SK-N-SH treated with all-trans-retinoic acid at 6 μM for 48 hours (cell line): ENCODE measurements around the gene HSD11B2.

Experiments used
- ATAC-seq: fragments of 200-7000 bp; cut with Tn5 transposase; 3 replicates; pipeline ENCODE4 v1.9.1; 2020; ENCODE audit warnings: mild to moderate bottlenecking, moderate library complexity
- ARNTL ChIP-seq: fragments of 450-650 bp; formaldehyde crosslinking; IDR thresholded peaks from 2 replicates; pipeline ENCODE4 v1.5.0; 2020; ENCODE audit warnings: low read depth, mild to moderate bottlenecking, moderate library complexity, borderline replicate concordance
- CREB5 ChIP-seq: fragments of 250-450 bp; sonication (Bioruptor Pico); IDR thresholded peaks from 2 replicates; pipeline ENCODE4 v1.5.1; 2020; ENCODE audit warnings: low read depth, mild to moderate bottlenecking, moderate library complexity
- CSDC2 ChIP-seq: fragments of 250-450 bp; sonication (Bioruptor Pico); IDR thresholded peaks from 2 replicates; pipeline ENCODE4 v1.5.0; 2020; ENCODE audit warnings: mild to moderate bottlenecking, moderate library complexity
- CSRNP3 ChIP-seq: fragments of 250-450 bp; sonication (Bioruptor Pico); IDR thresholded peaks from 2 replicates; pipeline ENCODE4 v1.5.1; 2021; ENCODE audit warnings: mild to moderate bottlenecking, moderate library complexity
- ESRRG ChIP-seq: fragments of 250-450 bp; sonication (Bioruptor Pico); IDR thresholded peaks from 2 replicates; pipeline ENCODE4 v1.6.1; 2021; ENCODE audit warnings: mild to moderate bottlenecking
- ISL1 ChIP-seq: fragments of 250-450 bp; sonication (Bioruptor Pico); IDR thresholded peaks from 2 replicates; pipeline ENCODE4 v2.1.2; 2022; ENCODE audit warnings: mild to moderate bottlenecking, moderate library complexity
- PATZ1 ChIP-seq: fragments of 250-450 bp; sonication (Bioruptor Pico); IDR thresholded peaks from 2 replicates; pipeline ENCODE4 v1.8.0; 2020; ENCODE audit warnings: mild to moderate bottlenecking, moderate library complexity, borderline replicate concordance
- PPARA ChIP-seq: fragments of 250-450 bp; sonication (Bioruptor Pico); IDR thresholded peaks from 2 replicates; pipeline ENCODE4 v1.5.0; 2020; ENCODE audit warnings: mild to moderate bottlenecking, borderline replicate concordance
- SNAI2 ChIP-seq: fragments of 250-450 bp; sonication (Bioruptor Pico); IDR thresholded peaks from 2 replicates; pipeline ENCODE4 v1.5.0; 2020; ENCODE audit warnings: mild to moderate bottlenecking, moderate library complexity
- TCF4 ChIP-seq: fragments of 250-450 bp; sonication (Bioruptor Pico); IDR thresholded peaks from 2 replicates; pipeline ENCODE4 v1.8.0; 2021; ENCODE audit warnings: mild to moderate bottlenecking, moderate library complexity, borderline replicate concordance
- TSHZ2 ChIP-seq: fragments of 250-450 bp; sonication (Bioruptor Pico); IDR thresholded peaks from 2 replicates; pipeline ENCODE4 v1.5.0; 2020; ENCODE audit warnings: mild to moderate bottlenecking, moderate library complexity
- ZC3H10 ChIP-seq: fragments of 250-450 bp; sonication (Bioruptor Pico); IDR thresholded peaks from 2 replicates; pipeline ENCODE4 v1.5.1; 2021; ENCODE audit warnings: mild to moderate bottlenecking, moderate library complexity
- ZFP3 ChIP-seq: fragments of 250-450 bp; sonication (Bioruptor Pico); IDR thresholded peaks from 2 replicates; pipeline ENCODE4 v1.5.0; 2020; ENCODE audit warnings: mild to moderate bottlenecking, moderate library complexity
- ZFP30 ChIP-seq: fragments of 450-650 bp; formaldehyde crosslinking; IDR thresholded peaks from 2 replicates; pipeline ENCODE4 v1.5.0; 2022; ENCODE audit warnings: mild to moderate bottlenecking, moderate library complexity
- ZNF70 ChIP-seq: fragments of 450-650 bp; formaldehyde crosslinking; IDR thresholded peaks from 2 replicates; pipeline ENCODE4 v1.5.0; 2020; ENCODE audit warnings: mild to moderate bottlenecking, moderate library complexity
- ZNF8 ChIP-seq: fragments of 450-650 bp; formaldehyde crosslinking; IDR thresholded peaks from 2 replicates; pipeline ENCODE4 v1.5.0; 2020; ENCODE audit warnings: mild to moderate bottlenecking, moderate library complexity

Gene HSD11B2

GRCh38 chr16:67426022-67426421, 4.9 kb upstream of the HSD11B2 start:
- ATAC-seq, result no peak
- TF ChIP-seq SNAI2 (no peak), ZC3H10 (no peak), PPARA (CRISPR knock-in tag) (no peak), CSDC2 (CRISPR knock-in tag) (no peak), ESRRG (CRISPR knock-in tag) (no peak), ZFP30 (CRISPR knock-in tag) (no peak), PATZ1 (CRISPR knock-in tag) (no peak), TCF4 (no peak), ZNF70 (CRISPR knock-in tag) (no peak), ZFP3 (CRISPR knock-in tag) (no peak), CREB5 (no peak), TSHZ2 (no peak)

- TF ChIP-seq SNAI2 (no peak), ZNF8 (no peak), PATZ1 (CRISPR knock-in tag) (no peak)
- ATAC-seq, result no peak
Measured at GRCh38 chr16:67426950-67427349, 4.0 kb upstream of the HSD11B2 start.

GRCh38 chr16:67428146-67428731, 2.7 kb upstream of the HSD11B2 start:
- TF ChIP-seq TSHZ2 (no peak), CSDC2 (CRISPR knock-in tag) (no peak), ISL1 (CRISPR knock-in tag) (no peak), ZNF8 (no peak), TCF4 (no peak), ZFP3 (CRISPR knock-in tag) (no peak), ARNTL (CRISPR knock-in tag) (no peak), CSRNP3 (CRISPR knock-in tag) (no peak), ESRRG (CRISPR knock-in tag) (no peak)
- TF ChIP-seq, all 23 proteins: peak for 0
- peak; percentile 79 for ATAC-seq
